Activated CD8-positive, alpha-beta memory T cell treated with anti-CD3 and anti-CD28 coated beads, Interleukin-2, amount 50 U/mL, for 24 hours (primary cell): ENCODE data around the gene TRMT6.

ENCODE experiments used
- DNase-seq: peaks from one replicate; pipeline ENCODE4 v3.0.0-alpha.2; 2020; ENCODE audit errors: extremely low read depth

The TRMT6 gene

GRCh38 chr20:5899444-5899843, 50.9 kb downstream of the TRMT6 start:
- no peak for DNase-seq

- no peak for DNase-seq
These were observed 54.7 kb downstream of the TRMT6 start for GRCh38 chr20:5895626-5896025.

DNA sequence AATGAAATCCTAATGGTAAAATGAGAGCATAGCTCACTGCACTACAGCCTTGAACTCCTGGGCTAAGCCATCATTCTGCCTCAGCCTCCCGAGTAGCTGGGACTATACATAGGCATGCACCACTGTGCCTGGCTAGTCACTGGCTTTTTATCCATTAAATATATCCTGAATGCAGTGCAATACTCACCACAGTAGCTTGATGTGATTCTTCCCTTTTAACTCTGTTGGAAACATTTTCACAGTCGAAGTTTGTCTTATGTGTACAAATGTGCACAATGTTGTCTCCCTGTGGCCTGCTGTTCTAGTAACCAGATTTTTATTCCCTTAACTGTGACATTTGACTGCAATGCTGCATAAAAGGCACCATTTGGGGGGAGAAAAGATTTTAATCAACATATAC, 56.7 kb downstream of the TRMT6 start:
- DNase-seq = no peak

- no peak for DNase-seq
These were observed 57.3 kb downstream of the TRMT6 start for GRCh38 chr20:5893052-5893451.

- no peak for DNase-seq
These were observed 59.4 kb downstream of the TRMT6 start for GRCh38 chr20:5890773-5891441.

GRCh38 chr20:5888041-5888440, 62.3 kb downstream of the TRMT6 start:
- no peak for DNase-seq

DNA sequence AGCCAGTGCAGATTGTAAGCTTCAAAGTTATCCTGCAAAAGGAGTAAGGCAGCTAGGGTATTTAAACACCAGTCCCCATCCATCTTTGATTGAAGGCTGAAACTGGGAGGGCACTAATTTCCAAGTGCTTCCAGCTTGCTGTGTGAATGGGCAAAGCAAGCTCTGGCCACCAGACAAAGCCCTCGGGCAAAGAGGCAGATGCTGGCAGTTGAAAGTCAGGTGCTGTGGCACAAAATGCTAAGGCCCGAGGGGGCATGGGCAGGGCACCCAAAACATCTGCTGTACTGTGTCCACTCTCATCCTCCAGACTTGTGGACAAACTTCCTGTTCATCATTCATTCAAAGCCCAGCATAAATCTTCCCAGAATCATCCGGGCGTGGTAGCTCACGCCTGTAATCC, 62.9 kb downstream of the TRMT6 start:
- no peak for DNase-seq
